Measurements from ENCODE around the gene TOB2.

- TF ChIP-seq CTCF (IDR thresholded peaks at IDR 0.05) (no peak), EP300 (IDR thresholded peaks at IDR 0.05) (no peak)
These were observed 14.9 kb downstream of the TOB2 start for GRCh38 chr22:41431656-41432055.

Measured in upper lobe of left lung (tissue), 4 donors.